ENCODE results near the gene FNDC3B.

Gene FNDC3B

DNA sequence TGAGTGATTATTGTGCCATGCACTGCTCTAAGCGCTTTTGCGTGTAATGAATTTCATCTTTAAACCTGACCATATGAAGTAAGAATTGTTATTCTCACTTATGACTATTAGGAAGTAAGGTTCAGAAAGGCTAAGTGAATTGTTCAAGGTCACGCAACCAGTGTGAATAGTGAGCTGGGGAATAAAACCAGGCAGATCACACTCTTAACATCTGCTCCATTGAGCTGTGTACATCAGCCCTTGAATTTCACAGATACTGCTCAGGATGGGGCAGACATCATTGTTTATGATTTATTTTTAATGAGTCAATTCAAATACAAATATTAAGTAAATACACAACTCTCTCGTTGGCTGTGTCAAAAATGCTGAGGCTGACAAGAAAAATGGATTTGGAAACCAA, 184.5 kb downstream of the FNDC3B start:
- H3K4me3 ChIP-seq (ENCODE audit: low read depth, low read length) = no peak overlapping the region
- TF ChIP-seq, protein P1, sequence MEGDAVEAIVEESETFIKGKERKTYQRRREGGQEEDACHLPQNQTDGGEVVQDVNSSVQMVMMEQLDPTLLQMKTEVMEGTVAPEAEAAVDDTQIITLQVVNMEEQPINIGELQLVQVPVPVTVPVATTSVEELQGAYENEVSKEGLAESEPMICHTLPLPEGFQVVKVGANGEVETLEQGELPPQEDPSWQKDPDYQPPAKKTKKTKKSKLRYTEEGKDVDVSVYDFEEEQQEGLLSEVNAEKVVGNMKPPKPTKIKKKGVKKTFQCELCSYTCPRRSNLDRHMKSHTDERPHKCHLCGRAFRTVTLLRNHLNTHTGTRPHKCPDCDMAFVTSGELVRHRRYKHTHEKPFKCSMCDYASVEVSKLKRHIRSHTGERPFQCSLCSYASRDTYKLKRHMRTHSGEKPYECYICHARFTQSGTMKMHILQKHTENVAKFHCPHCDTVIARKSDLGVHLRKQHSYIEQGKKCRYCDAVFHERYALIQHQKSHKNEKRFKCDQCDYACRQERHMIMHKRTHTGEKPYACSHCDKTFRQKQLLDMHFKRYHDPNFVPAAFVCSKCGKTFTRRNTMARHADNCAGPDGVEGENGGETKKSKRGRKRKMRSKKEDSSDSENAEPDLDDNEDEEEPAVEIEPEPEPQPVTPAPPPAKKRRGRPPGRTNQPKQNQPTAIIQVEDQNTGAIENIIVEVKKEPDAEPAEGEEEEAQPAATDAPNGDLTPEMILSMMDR (IDR thresholded peaks at IDR 0.05; ENCODE audit: low read depth, low read length, missing control alignments) = no peak
- no peak for DNase-seq (ENCODE audit: low read depth)
- in situ Hi-C loops (cut with HindIII; ENCODE audit: low sequenced_read_pairs) = no loop called here

DNA sequence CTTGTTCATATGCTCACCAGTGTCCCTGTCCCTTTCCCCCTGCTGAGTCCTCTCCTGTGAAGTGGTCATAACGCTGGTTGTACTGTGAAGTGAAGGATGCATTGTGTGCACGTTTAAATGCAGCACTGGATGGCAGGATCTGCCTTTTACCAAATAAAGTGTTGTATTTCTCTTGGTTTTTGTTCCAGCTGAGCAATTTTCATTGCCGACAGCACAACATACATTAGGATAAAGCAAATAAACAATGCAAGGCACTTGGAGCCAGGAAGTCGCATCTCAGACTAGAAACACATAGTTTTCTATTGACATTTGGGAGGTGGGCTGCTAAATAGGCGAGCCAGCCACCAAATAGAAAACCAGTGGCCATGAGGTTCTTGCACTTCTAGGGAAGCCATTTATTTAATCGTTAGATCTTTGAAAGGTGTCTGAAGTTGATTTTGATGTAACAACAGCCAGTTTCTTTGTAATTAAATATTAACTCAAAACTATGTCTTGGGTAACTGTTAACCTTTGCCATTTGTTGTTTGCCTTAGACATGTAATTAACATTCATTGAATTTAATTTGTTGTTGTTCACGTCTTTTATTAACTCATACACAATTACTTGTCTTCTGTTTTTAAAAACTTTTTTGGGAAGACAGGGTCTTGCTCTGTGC, 185.3 kb downstream of the FNDC3B start:
- no peak for DNase-seq (ENCODE audit: low read depth)
- no peak overlapping the region for H3K4me3 ChIP-seq (ENCODE audit: low read depth, low read length)
- TF ChIP-seq, protein P1 (IDR thresholded peaks at IDR 0.05; ENCODE audit: low read depth, low read length, missing control alignments) = no peak
- in situ Hi-C loops (cut with HindIII; ENCODE audit: low sequenced_read_pairs) = loop anchor here (5.0 kb wide), 2 partner anchors 47 to 68 kb away; no protein-coding TSS in a partner anchor

GRCh38 chr3:172225215-172225707, 185.9 kb downstream of the FNDC3B start:
- in situ Hi-C loops (cut with HindIII; ENCODE audit: low sequenced_read_pairs) = loop anchor here (5.0 kb wide), 2 partner anchors 48 to 67 kb away; no protein-coding TSS in a partner anchor
- TF ChIP-seq, protein P1 (IDR thresholded peaks at IDR 0.05; ENCODE audit: low read depth, low read length, missing control alignments) = no peak
- DNase-seq (ENCODE audit: low read depth) = no peak
- no peak overlapping the region for H3K4me3 ChIP-seq (ENCODE audit: low read depth, low read length)

DNA sequence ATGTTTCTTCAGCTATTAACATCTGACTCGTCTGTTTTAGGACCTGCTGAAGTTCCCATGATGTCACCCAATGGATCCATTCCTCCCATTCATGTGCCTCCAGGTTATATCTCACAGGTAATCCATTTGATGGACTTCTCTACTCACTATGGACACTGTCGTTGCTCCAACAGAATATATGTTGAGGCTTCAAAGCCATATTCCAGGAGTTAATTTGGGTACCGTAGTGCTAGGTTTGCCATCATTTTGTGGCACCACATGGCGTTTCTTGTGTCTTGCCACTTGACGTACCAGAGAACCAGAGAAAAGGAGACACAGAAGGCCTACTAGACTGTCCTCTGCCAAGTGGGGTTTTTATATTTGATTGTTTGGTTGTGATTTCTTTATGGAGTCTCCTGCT, 187.5 kb downstream of the FNDC3B start:
- H3K4me3 ChIP-seq (ENCODE audit: low read depth, low read length) = no peak overlapping the region
- no peak for DNase-seq (ENCODE audit: low read depth)
- in situ Hi-C loops (cut with HindIII; ENCODE audit: low sequenced_read_pairs) = loop anchor here (5.0 kb wide), 2 partner anchors 50 to 65 kb away; no protein-coding TSS in a partner anchor
- TF ChIP-seq, protein P1 (IDR thresholded peaks at IDR 0.05; ENCODE audit: low read depth, low read length, missing control alignments) = no peak

DNA sequence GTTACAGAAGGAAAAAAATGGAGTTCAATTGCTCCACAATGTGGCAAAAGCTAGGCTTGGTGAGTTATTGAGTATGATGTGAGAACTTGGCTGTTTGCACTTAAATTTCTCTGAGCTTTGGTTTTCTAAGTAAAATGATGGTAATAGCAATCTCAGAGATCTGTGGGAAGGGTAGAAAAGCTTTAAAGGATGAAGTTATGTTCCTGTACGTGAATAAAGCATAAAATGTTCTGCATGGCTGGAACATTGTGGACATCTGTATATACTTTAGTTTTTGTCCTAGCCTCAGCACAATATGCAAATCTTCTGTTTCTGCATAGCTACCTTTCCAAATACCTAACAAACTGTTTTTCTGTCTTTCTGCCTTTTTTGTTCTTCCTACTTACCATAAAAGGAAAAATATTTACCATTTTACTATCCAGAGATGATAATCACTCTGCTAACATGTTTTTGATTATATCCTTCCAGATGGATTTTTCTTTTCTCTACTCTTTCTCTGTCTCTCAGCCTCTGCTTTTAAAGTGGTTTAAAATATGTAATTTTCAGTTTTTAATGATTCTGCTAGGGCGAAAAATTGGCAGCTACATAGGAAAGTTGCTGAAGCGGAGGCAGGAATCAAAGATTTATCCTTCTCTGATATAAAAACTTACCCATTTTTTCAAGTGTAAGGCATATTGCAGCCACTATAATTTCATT, 188.1 kb downstream of the FNDC3B start:
- DNase-seq (ENCODE audit: low read depth) = no peak
- TF ChIP-seq, protein P1 (IDR thresholded peaks at IDR 0.05; ENCODE audit: low read depth, low read length, missing control alignments) = no peak
- in situ Hi-C loops (cut with HindIII; ENCODE audit: low sequenced_read_pairs) = loop anchor here (5.0 kb wide), 2 partner anchors 50 to 65 kb away; no protein-coding TSS in a partner anchor
- H3K4me3 ChIP-seq (ENCODE audit: low read depth, low read length) = no peak overlapping the region

DNA sequence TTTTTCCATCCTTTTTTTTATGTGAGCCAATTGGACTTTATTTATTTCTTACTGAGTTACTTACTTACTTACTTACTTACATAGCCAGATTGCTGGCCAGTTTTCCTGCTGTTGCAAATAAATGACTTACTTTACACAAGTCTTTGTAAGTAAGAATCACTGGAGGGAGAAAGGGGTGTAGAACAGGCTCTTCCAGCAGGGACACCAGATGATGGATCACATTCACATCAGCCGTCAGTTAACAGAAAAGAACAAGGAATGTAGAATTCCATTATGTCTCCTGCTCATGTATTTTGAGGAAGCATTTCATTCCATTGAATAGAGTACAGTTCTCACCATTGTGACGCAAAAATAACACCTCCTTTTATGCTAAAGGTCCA, 188.6 kb downstream of the FNDC3B start:
- no peak overlapping the region for H3K4me3 ChIP-seq (ENCODE audit: low read depth, low read length)
- DNase-seq (ENCODE audit: low read depth) = no peak
- TF ChIP-seq, protein P1 (IDR thresholded peaks at IDR 0.05; ENCODE audit: low read depth, low read length, missing control alignments) = no peak
- in situ Hi-C loops (cut with HindIII; ENCODE audit: low sequenced_read_pairs) = loop anchor here (5.0 kb wide), 2 partner anchors 51 to 64 kb away; no protein-coding TSS in a partner anchor

Data from astrocyte of the cerebellum (primary cell).